K562 (cell line): ENCODE measurements around the gene SLC35A4. TPM values are rescaled to one million over a fixed set of nuclear protein-coding genes. Genes with fewer than 3 reads are reported as not detected.

Experiments
- BRCA1 ChIP-seq, 2 experiments: fragments of 450-650 bp in 1 of 2; sonication (generic) in 1 of 2; formaldehyde crosslinking in 1 of 2; IDR thresholded peaks; 2 replicates each; pipeline versions ENCODE4 v1.5.0 to v1.6.1; 2017 to 2020; ENCODE audit warnings: mild to moderate bottlenecking in 1 of 2, missing genetic modification reagents in 1 of 2
- CBX5 ChIP-seq: IDR thresholded peaks from 2 replicates; pipeline ENCODE4 v1.6.1; 2014; ENCODE audit warnings: low read depth, borderline replicate concordance
- DIDO1 ChIP-seq: fragments of 450-650 bp; IDR thresholded peaks from 2 replicates; pipeline ENCODE4 v1.6.1; 2016; ENCODE audit warnings: low read depth, missing biosample characterization, missing genetic modification characterization
- EWSR1 ChIP-seq: fragments of 450-650 bp; IDR thresholded peaks from 2 replicates; pipeline ENCODE4 v1.6.1; 2018; ENCODE audit warnings: borderline replicate concordance, mild to moderate bottlenecking, low read depth, moderate library complexity; ENCODE audit not compliant: partially characterized antibody
- FOXJ2 ChIP-seq: fragments of 200-800 bp; sonication (Bioruptor generic); IDR thresholded peaks from 2 replicates; pipeline ENCODE4 v1.6.1; 2016; ENCODE audit warnings: missing genetic modification characterization, missing compliant biosample characterization
- MTA1 ChIP-seq: fragments of 450-650 bp; IDR thresholded peaks from 2 replicates; pipeline ENCODE4 v1.6.1; 2017; ENCODE audit warnings: borderline replicate concordance
- SRSF9 ChIP-seq: fragments of 200-400 bp; formaldehyde crosslinking; IDR thresholded peaks from 2 replicates; pipeline ENCODE4 v1.6.1; 2017; ENCODE audit warnings: low read depth, low read length, borderline replicate concordance
- TOE1 ChIP-seq, 2 experiments: fragments of 450-650 bp in 1 of 2; sonication (generic) in 1 of 2; formaldehyde crosslinking in 1 of 2; IDR thresholded peaks; 2 replicates each; pipeline versions ENCODE4 v1.7.1 to v1.8.0; 2016 to 2022; ENCODE audit warnings: borderline replicate concordance in 2 of 2, mild to moderate bottlenecking in 2 of 2, antibody characterized with exemption in 1 of 2, inconsistent platforms in 1 of 2, low read depth in 1 of 2, missing genetic modification reagents in 1 of 2, moderate library complexity in 1 of 2
- ZBTB1 ChIP-seq: sonication (generic); formaldehyde crosslinking; IDR thresholded peaks from 2 replicates; pipeline ENCODE4 v1.8.1; 2023; ENCODE audit warnings: missing genetic modification reagents, low read depth, mild to moderate bottlenecking, borderline replicate concordance
- ZNF347 ChIP-seq: fragments of 450-650 bp; formaldehyde crosslinking; IDR thresholded peaks from 2 replicates; pipeline ENCODE4 v1.4.0; 2020; ENCODE audit warnings: low read depth, mild to moderate bottlenecking, moderate library complexity
- ZNF77 ChIP-seq: fragments of 250-450 bp; sonication (Bioruptor Pico); IDR thresholded peaks from 2 replicates; pipeline ENCODE4 v1.5.0; 2020
- polyA plus RNA-seq, 8 experiments: library from polyadenylated mRNA; depleted of rRNA in 4 of 8; stranded (reverse) in 5 of 8; unstranded in 3 of 8; fragments of >200 nt; fragmentation: Nextera tagmentation in 2 of 8; fragmentation: Illumina TruSeq in 1 of 8; extraction: Ambion mirVana in 2 of 8; extraction: Trizol in 1 of 8; gene quantifications; 2 replicates each; pipeline versions ENCODE4 v1.2.1 to v1.2.3, GENCODE V29; 2011 to 2014; ENCODE audit warnings: inconsistent platforms in 1 of 8, missing spikeins in 1 of 8
- total RNA-seq, 7 experiments: library from RNA; depleted of rRNA in 6 of 7; stranded (reverse); fragments of >200 nt in 6 of 7; fragmentation: Illumina TruSeq in 2 of 7; extraction: Trizol in 2 of 7; gene quantifications; 2 replicates each; pipeline versions ENCODE4 v1.2.1 to v1.2.3, GENCODE V29; 2011 to 2021; ENCODE audit warnings: low replicate concordance in 1 of 7
- TF ChIP-seq, protein P1 (sequence below): sonication (generic); formaldehyde crosslinking; IDR thresholded peaks from 2 replicates; pipeline ENCODE4 v1.8.1; 2023; ENCODE audit warnings: mild to moderate bottlenecking, missing genetic modification reagents
- TF ChIP-seq, protein P2 (sequence below): fragments of 250-450 bp; sonication (Bioruptor Pico); IDR thresholded peaks from 2 replicates; pipeline ENCODE4 v1.5.0; 2020; ENCODE audit warnings: mild to moderate bottlenecking, borderline replicate concordance
- TF ChIP-seq, protein P3 (sequence below): fragments of 250-450 bp; sonication (Bioruptor Pico); IDR thresholded peaks from 2 replicates; pipeline ENCODE4 v1.5.0; 2022; ENCODE audit warnings: mild to moderate bottlenecking
- TF ChIP-seq, protein P4 (sequence below), 2 experiments: fragments of 150-350 bp in 1 of 2; IDR thresholded peaks; 2 replicates each; pipeline ENCODE4 v1.6.1; 2012 to 2016; ENCODE audit warnings: low read depth in 2 of 2, low read length in 2 of 2, mild to moderate bottlenecking in 1 of 2, moderate library complexity in 1 of 2

SLC35A4 gene
- total and polyA plus RNA-seq, 9 of the 15 experiments (the other 6 are each of a cell fraction or from before 2014, with no cell fraction given) = 21.8 to 171 (median 42.5) TPM

DNA sequence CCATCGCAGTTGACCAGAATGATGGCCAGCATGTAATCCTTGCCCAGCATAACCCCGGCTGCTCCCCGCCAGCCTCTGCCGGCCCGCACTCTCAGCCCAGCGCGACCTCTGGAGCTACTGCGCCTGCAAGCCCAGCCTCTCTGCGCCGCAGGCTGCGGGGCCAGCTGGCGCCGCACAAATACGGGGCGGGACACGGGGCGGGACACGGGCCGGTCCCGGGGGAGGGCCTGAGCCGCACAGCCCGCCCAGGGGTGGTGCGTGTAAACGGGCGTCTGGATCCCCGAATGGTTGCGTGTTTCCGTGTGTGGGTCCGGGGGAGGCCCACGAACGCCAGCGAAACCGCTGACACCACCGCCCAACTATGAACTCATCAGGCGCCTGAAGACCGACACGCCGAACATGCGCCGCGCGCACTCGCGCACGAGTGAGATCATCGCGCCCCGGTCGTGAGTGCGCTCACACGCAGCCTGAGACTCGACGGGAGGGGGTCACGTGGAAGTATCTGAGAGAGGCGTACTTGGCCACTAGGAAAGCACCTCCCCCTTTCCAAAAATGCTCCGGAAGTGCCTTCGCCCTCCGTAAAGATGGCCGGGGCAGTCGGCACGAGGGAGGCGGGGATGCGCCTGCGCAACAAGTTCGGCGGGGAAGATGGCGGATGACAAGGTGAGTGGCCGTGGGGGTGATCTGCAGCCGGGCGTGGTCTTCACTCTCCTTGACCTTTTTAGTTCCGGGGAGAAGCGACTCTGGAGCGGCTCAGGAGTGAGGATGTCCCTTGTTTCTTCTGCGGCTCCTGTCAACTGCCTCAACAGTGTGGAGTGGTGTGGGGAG is at the start of gene SLC35A4, which contains the start of gene APBB3 (continued):
- TF ChIP-seq, protein P1, sequence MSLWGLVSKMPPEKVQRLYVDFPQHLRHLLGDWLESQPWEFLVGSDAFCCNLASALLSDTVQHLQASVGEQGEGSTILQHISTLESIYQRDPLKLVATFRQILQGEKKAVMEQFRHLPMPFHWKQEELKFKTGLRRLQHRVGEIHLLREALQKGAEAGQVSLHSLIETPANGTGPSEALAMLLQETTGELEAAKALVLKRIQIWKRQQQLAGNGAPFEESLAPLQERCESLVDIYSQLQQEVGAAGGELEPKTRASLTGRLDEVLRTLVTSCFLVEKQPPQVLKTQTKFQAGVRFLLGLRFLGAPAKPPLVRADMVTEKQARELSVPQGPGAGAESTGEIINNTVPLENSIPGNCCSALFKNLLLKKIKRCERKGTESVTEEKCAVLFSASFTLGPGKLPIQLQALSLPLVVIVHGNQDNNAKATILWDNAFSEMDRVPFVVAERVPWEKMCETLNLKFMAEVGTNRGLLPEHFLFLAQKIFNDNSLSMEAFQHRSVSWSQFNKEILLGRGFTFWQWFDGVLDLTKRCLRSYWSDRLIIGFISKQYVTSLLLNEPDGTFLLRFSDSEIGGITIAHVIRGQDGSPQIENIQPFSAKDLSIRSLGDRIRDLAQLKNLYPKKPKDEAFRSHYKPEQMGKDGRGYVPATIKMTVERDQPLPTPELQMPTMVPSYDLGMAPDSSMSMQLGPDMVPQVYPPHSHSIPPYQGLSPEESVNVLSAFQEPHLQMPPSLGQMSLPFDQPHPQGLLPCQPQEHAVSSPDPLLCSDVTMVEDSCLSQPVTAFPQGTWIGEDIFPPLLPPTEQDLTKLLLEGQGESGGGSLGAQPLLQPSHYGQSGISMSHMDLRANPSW (CRISPR knock-in tag) = no peak
- TF ChIP-seq ZNF347 (CRISPR knock-in tag) (no peak), TOE1 (IDR thresholded peaks at IDR 0.05; ENCODE audit: borderline replicate concordance) (peak; percentile 95), TOE1 (CRISPR knock-in tag; IDR thresholded peaks at IDR 0.05; ENCODE audit: borderline replicate concordance, low read depth) (peak; percentile 87), ZBTB1 (CRISPR knock-in tag) (peak; percentile 97), ZNF77 (CRISPR knock-in tag) (no peak), FOXJ2 (tag) (no peak), SRSF9 (no peak), CBX5 (no peak; the same call in 1 of the 2 replicates), DIDO1 (tag) (peak; percentile 16; the same call in 1 of the 2 replicates), BRCA1 (IDR thresholded peaks at IDR 0.05) (no peak), BRCA1 (CRISPR knock-in tag; IDR thresholded peaks at IDR 0.05) (no peak), EWSR1 (no peak), MTA1 (peak; percentile 99)
- TF ChIP-seq, protein P2, sequence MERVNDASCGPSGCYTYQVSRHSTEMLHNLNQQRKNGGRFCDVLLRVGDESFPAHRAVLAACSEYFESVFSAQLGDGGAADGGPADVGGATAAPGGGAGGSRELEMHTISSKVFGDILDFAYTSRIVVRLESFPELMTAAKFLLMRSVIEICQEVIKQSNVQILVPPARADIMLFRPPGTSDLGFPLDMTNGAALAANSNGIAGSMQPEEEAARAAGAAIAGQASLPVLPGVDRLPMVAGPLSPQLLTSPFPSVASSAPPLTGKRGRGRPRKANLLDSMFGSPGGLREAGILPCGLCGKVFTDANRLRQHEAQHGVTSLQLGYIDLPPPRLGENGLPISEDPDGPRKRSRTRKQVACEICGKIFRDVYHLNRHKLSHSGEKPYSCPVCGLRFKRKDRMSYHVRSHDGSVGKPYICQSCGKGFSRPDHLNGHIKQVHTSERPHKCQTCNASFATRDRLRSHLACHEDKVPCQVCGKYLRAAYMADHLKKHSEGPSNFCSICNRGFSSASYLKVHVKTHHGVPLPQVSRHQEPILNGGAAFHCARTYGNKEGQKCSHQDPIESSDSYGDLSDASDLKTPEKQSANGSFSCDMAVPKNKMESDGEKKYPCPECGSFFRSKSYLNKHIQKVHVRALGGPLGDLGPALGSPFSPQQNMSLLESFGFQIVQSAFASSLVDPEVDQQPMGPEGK (CRISPR knock-in tag) = no peak
- TF ChIP-seq, protein P3, sequence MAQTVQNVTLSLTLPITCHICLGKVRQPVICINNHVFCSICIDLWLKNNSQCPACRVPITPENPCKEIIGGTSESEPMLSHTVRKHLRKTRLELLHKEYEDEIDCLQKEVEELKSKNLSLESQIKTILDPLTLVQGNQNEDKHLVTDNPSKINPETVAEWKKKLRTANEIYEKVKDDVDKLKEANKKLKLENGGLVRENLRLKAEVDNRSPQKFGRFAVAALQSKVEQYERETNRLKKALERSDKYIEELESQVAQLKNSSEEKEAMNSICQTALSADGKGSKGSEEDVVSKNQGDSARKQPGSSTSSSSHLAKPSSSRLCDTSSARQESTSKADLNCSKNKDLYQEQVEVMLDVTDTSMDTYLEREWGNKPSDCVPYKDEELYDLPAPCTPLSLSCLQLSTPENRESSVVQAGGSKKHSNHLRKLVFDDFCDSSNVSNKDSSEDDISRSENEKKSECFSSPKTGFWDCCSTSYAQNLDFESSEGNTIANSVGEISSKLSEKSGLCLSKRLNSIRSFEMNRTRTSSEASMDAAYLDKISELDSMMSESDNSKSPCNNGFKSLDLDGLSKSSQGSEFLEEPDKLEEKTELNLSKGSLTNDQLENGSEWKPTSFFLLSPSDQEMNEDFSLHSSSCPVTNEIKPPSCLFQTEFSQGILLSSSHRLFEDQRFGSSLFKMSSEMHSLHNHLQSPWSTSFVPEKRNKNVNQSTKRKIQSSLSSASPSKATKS = no peak
- TF ChIP-seq, protein P4, sequence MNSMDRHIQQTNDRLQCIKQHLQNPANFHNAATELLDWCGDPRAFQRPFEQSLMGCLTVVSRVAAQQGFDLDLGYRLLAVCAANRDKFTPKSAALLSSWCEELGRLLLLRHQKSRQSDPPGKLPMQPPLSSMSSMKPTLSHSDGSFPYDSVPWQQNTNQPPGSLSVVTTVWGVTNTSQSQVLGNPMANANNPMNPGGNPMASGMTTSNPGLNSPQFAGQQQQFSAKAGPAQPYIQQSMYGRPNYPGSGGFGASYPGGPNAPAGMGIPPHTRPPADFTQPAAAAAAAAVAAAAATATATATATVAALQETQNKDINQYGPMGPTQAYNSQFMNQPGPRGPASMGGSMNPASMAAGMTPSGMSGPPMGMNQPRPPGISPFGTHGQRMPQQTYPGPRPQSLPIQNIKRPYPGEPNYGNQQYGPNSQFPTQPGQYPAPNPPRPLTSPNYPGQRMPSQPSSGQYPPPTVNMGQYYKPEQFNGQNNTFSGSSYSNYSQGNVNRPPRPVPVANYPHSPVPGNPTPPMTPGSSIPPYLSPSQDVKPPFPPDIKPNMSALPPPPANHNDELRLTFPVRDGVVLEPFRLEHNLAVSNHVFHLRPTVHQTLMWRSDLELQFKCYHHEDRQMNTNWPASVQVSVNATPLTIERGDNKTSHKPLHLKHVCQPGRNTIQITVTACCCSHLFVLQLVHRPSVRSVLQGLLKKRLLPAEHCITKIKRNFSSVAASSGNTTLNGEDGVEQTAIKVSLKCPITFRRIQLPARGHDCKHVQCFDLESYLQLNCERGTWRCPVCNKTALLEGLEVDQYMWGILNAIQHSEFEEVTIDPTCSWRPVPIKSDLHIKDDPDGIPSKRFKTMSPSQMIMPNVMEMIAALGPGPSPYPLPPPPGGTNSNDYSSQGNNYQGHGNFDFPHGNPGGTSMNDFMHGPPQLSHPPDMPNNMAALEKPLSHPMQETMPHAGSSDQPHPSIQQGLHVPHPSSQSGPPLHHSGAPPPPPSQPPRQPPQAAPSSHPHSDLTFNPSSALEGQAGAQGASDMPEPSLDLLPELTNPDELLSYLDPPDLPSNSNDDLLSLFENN (IDR thresholded peaks at IDR 0.05; ENCODE audit: low read depth in 2 of 2, low read length in 2 of 2) = no peak
